Activated CD4-positive, alpha-beta T cell treated with anti-CD3 and anti-CD28 coated beads, Interleukin-2, amount 10 ng/mL, durations not matched to agents 7 days and 5 days (primary cell): ENCODE results near the gene ALOX5. TPM values are rescaled to one million over a fixed set of nuclear protein-coding genes. Genes with fewer than 3 reads are reported as not detected.
"Not testable (repeated sequence)": the region's sequence is repeated elsewhere in the genome, so short reads cannot be mapped to it uniquely, and the experiment has no call there.

ENCODE experiments used
- CTCF ChIA-PET: fragments of 350-600 bp; sonication (Branson Sonifier 250); formaldehyde crosslinking; loops from one replicate; lab custom pipeline; 2021; ENCODE audit warnings: antibody characterized with exemption; lab: Charles Lee
- POLR2A ChIA-PET: fragments of 350-600 bp; sonication (Branson Sonifier 250); formaldehyde crosslinking; loops from one replicate; lab custom pipeline; 2021; ENCODE audit warnings: antibody characterized with exemption; lab: Charles Lee
- DNase-seq: peaks from one replicate; pipeline ENCODE4 v3.0.0-alpha.2; 2020
- H3K27ac Mint-ChIP-seq: one replicate; pipeline ENCODE4 v1.8.0; 2021; ENCODE audit warnings: mild to moderate bottlenecking, moderate library complexity, mixed read lengths
- H3K27me3 Mint-ChIP-seq: one replicate; pipeline ENCODE4 v1.8.0; 2021; ENCODE audit warnings: mixed read lengths
- H3K36me3 Mint-ChIP-seq: one replicate; pipeline ENCODE4 v1.8.0; 2021; ENCODE audit warnings: low read depth, mixed read lengths
- H3K4me1 Mint-ChIP-seq: one replicate; pipeline ENCODE4 v1.8.0; 2021; ENCODE audit warnings: mixed read lengths
- H3K4me3 Mint-ChIP-seq: one replicate; pipeline ENCODE4 v1.8.0; 2021; ENCODE audit warnings: mild to moderate bottlenecking, moderate library complexity, mixed read lengths
- H3K9me3 Mint-ChIP-seq: one replicate; pipeline ENCODE4 v1.8.0; 2021; ENCODE audit warnings: mixed read lengths
- total RNA-seq, 2 experiments: library from RNA; stranded (reverse); gene quantifications; one replicate each; pipeline ENCODE4 v1.2.3, GENCODE V29; 2021

ALOX5 gene
- total RNA-seq, 2 experiments from 2014 or later = 6.7 to 9.0 TPM

DNA sequence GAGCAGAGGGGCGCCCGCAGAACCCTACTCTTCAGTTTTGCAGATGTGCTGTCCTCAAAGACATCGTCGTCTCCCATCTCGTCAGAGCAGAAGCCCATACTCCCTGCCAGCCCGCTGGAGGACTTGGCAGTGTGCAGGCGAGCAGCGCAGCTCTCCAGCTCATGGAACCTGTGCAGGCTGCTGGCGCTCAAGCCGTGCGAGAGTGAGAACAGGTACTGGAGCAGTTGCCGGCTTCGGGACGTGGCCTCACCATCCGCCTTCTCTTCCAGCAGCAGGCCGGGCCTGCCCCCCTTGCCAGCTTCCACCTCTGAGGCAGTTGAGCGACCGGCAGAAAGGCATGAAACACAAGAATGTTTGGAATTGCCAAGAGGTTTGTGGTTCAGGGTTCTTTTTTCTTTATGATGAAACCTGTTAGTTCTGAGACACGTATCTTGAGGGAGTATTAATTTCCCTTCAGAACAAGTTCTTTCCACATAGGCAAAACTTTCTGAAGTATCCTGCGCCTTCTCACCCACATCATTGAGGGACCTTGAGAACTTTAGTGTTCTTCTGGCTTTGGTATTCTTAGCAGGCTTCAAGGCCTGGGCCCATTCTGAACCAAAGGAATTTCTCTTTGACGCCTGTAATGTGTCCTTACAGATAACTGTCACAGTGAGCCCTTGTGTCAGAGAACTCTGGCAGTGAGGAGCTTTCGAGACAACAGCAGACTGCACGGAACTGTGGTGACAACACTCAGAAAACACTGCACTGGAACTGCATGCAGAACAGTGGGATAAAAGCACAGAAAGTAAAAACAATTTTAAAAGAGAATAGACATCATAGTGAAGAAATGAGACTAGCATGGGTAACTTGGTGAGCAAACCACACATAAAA, 89.5 kb downstream of the ALOX5 start:
- ChIA-PET CTCF (no interaction called here), POLR2A (no interaction called here)
- H3K4me3 Mint-ChIP-seq = no peak overlapping the region
- H3K27ac Mint-ChIP-seq = no peak overlapping the region
- no peaks in the 10 kb centered on the region for H3K9me3 Mint-ChIP-seq
- H3K36me3 Mint-ChIP-seq = peaks cover 13% of the 10 kb centered on the region
- no peak for DNase-seq
- peaks cover 43% of the 10 kb centered on the region for H3K4me1 Mint-ChIP-seq
- H3K27me3 Mint-ChIP-seq = no peaks in the 10 kb centered on the region

DNA sequence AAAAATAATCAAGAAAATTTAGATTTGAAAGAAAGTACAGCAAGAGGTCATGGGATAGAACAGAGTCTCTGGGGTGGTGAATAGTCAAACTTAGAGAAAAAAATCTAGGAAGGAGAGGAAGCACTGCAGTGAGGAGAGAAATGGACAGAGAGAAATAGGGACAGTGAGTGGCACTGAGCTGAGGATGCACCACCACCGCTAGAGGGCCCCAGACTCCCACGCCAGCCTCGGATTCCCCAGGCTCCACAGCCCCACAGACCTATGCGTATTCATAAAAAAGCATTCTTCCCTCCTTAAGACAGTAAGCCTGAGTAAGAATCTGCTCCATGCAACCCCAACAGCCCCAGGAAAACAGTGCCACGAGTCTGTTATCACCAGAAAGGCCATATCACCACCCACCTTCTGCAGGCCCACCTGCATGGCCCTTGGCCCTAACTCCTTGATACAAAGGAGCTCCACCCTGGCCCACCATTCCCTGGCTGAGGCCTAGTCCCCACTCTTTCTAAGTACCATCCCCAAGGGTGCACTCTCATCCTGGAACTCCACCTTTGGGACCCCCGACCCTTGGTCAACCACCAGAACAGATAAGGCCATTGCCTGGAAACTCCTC, 91.0 kb downstream of the ALOX5 start:
- H3K27me3 Mint-ChIP-seq = no peaks in the 10 kb centered on the region
- H3K9me3 Mint-ChIP-seq = no peaks in the 10 kb centered on the region
- ChIA-PET CTCF (interaction anchor here (0.6 to 2.1 kb wide), 14 partner anchors 9 to 557 kb away, joined by 3 to 12 read pairs (median 4); partner anchors contain the start of gene ZFAND4), POLR2A (interaction anchor here (0.6 kb wide), 1 partner anchor 131 kb away, joined by 3 read pairs; no protein-coding TSS in a partner anchor)
- peak overlapping the region; percentile 39 for H3K27ac Mint-ChIP-seq
- no peak overlapping the region for H3K4me3 Mint-ChIP-seq
- DNase-seq = peak; percentile 82
- peaks cover 52% of the 10 kb centered on the region for H3K4me1 Mint-ChIP-seq
- peaks cover 5% of the 10 kb centered on the region for H3K36me3 Mint-ChIP-seq

DNA sequence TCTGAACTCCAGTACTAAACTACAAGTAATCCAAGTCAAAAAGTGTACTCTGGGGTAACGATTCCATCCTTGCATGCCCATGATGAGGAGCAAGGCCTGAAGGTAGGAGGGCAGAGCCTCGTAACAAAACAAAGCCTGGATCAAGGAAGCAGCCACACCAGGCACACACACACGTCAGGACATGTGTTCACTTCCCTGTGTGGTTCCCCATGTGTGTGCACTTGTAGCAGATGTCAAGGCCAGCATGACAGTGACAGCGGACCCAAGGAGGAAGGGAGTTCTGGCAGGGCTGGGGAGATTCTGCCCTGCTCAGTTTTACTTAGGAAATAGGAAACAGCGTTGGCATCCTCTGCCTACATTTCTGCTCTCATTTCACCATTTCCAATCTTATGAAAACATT, 92.8 kb downstream of the ALOX5 start:
- peaks cover 46% of the 10 kb centered on the region for H3K4me1 Mint-ChIP-seq
- no peak overlapping the region for H3K4me3 Mint-ChIP-seq
- DNase-seq = no peak
- H3K9me3 Mint-ChIP-seq = no peaks in the 10 kb centered on the region
- peaks cover 3% of the 10 kb centered on the region for H3K36me3 Mint-ChIP-seq
- H3K27me3 Mint-ChIP-seq = no peaks in the 10 kb centered on the region
- H3K27ac Mint-ChIP-seq = no peak overlapping the region
- POLR2A ChIA-PET = no interaction called here
- CTCF ChIA-PET = no interaction called here

DNA sequence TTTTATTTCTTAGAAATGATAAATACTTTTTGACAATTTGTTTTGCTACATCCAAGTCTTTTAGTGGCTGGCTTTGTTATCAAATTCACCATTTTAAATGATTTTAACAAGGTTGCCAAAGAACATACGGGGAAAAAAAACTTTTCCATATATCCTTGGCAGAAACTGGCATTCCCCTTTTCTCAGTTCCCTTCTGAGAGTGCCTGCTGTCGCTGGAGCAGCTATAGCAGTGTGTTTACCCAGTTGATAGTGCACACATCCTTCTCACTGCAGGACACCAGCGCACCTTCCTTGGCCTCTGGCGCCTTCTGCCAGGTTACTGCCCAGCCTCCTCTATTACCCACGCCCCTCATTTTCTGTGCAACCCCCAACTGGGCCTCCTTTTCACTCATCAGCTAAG, 94.1 kb downstream of the ALOX5 start:
- ChIA-PET CTCF (no interaction called here), POLR2A (no interaction called here)
- Mint-ChIP-seq H3K27ac (no peak overlapping the region), H3K27me3 (no peaks in the 10 kb centered on the region), H3K4me3 (no peak overlapping the region), H3K36me3 (no peaks in the 10 kb centered on the region), H3K4me1 (peaks cover 38% of the 10 kb centered on the region), H3K9me3 (no peaks in the 10 kb centered on the region)
- DNase-seq = no peak

DNA sequence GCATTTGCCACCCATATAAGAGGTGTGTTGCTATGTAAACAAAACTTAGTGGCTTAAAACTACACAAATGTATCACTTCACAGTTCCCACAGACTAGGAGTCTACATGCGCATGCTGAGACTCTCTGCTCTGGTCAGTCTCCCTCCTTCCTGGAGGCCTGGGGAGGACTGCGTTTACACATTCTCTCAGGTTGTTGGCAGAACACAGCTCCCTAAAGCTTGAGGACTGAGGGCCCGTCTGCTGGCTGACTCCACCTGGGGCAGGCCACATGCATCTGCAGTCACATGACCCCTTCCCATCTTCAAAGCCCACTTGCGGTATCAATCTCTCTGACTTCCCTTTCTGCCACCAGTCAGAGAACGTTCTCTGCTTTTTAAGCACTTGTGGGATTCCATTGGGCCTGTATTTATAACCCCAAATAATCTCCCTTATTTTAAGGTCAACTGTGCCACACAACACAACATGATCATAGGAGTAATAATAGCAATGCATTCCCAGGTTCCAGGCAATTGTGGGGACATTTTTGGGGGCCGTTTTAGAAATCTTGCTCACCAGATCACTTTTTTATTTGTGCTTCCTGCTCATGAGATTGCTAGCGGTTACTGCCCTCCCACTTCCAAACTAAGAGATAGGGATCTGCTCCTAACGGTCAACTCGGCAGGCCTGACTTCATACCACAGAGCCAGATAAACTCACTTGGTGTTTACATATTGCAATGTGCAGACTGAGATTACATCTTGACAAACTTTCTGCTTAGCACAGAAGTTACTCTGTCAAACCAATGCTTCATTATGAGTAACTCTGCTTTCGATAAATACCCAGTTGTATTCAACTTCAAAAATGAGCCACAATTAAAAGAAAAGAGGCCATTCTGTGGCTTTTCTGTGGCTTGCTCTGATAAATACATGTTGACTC, 96.3 kb downstream of the ALOX5 start:
- peak overlapping the region; percentile 3 for H3K4me3 Mint-ChIP-seq
- no peaks in the 10 kb centered on the region for H3K36me3 Mint-ChIP-seq
- ChIA-PET CTCF (no interaction called here), POLR2A (no interaction called here)
- peak; percentile 73 for DNase-seq
- no peaks in the 10 kb centered on the region for H3K9me3 Mint-ChIP-seq
- H3K4me1 Mint-ChIP-seq = peaks cover 28% of the 10 kb centered on the region
- H3K27ac Mint-ChIP-seq = peak overlapping the region; percentile 78
- no peaks in the 10 kb centered on the region for H3K27me3 Mint-ChIP-seq

DNA sequence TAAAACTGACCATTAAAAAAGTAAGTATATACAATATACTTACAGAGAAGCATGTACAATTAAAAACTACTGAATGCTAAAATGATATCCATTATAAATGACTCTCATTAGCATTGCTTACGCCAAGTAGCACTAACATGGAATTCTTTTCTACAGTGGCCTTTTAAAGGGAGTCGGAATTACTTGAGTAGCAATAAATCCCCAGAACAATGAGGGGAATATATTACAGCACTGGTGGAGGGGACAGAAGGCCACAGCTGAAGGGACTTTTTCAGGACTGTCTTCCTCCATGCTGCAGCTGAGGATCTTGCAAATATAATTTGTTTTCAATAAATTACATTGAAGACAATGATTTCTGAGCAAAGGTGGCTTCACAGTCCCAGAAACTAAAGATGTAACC, 97.0 kb downstream of the ALOX5 start:
- H3K4me1 Mint-ChIP-seq = peaks cover 22% of the 10 kb centered on the region
- H3K9me3 Mint-ChIP-seq = peaks cover 4% of the 10 kb centered on the region
- ChIA-PET CTCF (no interaction called here), POLR2A (no interaction called here)
- H3K36me3 Mint-ChIP-seq = peaks cover 4% of the 10 kb centered on the region
- no peak overlapping the region for H3K4me3 Mint-ChIP-seq
- no peaks in the 10 kb centered on the region for H3K27me3 Mint-ChIP-seq
- peak overlapping the region; percentile 78 for H3K27ac Mint-ChIP-seq
- DNase-seq = no peak

DNA sequence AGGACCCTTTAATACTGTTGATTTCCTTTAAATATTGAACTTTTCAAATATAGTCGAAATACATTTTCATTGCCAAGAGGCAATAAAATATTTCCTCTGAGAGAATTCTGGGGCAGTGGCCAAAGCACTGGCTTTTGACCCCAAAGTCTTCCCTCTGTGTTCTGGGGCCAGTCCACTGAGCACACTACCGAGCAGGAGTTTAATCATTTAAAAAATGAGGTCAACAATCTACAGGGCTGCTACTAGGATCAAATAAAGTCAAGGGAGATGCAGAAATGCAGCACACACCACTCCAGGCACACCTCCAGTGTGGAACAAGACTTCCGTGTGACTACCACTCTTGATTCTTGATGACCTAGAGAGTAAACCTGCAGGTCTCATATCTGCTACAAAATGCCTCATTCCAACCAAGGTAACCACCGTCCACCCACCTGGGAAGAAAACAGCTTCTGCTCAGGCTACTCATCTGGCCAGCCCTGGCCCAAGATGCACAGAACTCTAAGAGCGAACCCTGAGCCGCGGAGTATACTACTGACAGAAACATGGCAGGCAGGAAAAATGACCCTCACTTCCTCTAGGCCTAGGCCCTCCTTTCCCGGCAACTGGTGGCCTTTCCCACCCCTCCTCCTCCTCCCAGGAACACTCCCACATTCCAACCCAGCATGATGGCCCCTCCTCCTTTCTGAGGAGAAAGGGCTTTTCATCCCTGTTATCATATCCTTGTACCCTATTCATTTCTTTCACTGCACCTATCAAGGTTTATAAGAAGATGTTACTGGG, 97.7 kb downstream of the ALOX5 start:
- ChIA-PET POLR2A (no interaction called here), CTCF (interaction anchor here (0.7 kb wide), 1 partner anchor 35 kb away, joined by 3 read pairs; no protein-coding TSS in a partner anchor)
- no peaks in the 10 kb centered on the region for H3K27me3 Mint-ChIP-seq
- H3K27ac Mint-ChIP-seq = no peak overlapping the region
- H3K36me3 Mint-ChIP-seq = peaks cover 6% of the 10 kb centered on the region
- DNase-seq = no peak
- H3K4me1 Mint-ChIP-seq = peaks cover 22% of the 10 kb centered on the region
- H3K4me3 Mint-ChIP-seq = no peak overlapping the region
- H3K9me3 Mint-ChIP-seq = peaks cover 5% of the 10 kb centered on the region

DNA sequence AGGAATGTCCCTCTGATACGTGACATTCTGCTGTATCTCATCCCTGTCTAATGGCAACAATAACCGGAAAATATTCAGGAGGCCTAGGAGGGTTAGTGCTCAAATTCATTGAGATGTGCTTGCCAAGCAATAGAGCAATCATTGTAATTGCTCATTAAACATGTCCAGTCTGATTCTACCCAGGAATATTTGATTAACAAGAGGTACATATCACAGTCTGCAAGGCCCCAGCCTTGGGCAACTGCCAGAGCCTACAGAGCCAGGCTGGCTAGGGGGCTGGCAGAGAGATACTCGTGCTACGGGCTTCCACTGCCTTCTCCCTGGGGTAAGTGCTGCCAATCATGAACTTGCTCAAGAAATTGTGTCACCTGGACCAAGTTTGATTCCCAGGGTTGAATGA, 99.1 kb downstream of the ALOX5 start:
- no peak overlapping the region for H3K27ac Mint-ChIP-seq
- CTCF ChIA-PET = no interaction called here
- POLR2A ChIA-PET = no interaction called here
- no peak for DNase-seq
- H3K9me3 Mint-ChIP-seq = peaks cover 17% of the 10 kb centered on the region
- H3K4me3 Mint-ChIP-seq = no peak overlapping the region
- no peaks in the 10 kb centered on the region for H3K27me3 Mint-ChIP-seq
- H3K4me1 Mint-ChIP-seq = peaks cover 22% of the 10 kb centered on the region
- H3K36me3 Mint-ChIP-seq = peaks cover 15% of the 10 kb centered on the region

DNA sequence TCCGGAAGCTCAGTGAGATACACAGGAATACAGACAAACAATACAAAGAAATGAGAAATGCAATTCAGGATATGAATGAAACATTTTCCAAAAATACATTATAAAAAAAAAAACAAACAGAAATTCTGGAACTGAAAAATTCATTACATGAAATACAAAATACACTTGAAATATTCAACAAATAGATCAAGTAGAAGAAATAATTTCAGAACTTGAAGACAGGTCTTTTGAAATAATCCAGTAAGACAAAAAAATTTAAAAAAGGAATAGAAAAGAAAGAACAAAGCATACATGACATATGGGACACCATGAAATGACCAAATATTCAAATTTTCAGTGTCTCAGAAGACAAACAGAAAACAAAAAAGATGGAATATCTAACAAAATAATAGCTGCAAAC, 102.5 kb downstream of the ALOX5 start:
- Mint-ChIP-seq H3K27ac (no peak overlapping the region), H3K9me3 (peaks cover 25% of the 10 kb centered on the region), H3K4me1 (no peaks in the 10 kb centered on the region), H3K4me3 (no peak overlapping the region), H3K36me3 (peaks cover 24% of the 10 kb centered on the region), H3K27me3 (no peaks in the 10 kb centered on the region)
- no peak for DNase-seq
- ChIA-PET POLR2A (no interaction called here), CTCF (no interaction called here)

DNA sequence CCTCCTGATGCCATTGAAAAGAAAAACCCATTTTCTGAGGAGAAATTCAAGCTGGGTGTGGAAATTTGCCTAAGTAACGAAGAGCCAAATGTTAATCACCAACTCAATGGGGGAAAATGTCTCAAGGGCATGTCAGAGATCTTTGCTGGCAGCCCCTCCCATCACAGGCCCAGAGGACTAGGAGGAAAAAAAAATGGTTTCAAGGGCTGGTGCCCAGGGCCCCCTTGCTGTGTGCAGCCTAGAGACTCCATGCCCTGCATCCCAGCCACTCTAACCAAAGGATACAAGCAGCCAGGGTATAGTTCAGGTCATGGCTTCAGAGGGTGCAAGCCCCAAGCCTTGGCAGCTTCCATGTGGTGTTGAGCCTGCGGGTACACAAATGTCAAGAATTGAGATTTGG, 106.3 kb downstream of the ALOX5 start:
- Mint-ChIP-seq H3K4me1 (no peaks in the 10 kb centered on the region), H3K27ac (no peak overlapping the region), H3K36me3 (peaks cover 31% of the 10 kb centered on the region), H3K4me3 (no peak overlapping the region), H3K9me3 (peaks cover 25% of the 10 kb centered on the region), H3K27me3 (no peaks in the 10 kb centered on the region)
- no peak for DNase-seq
- ChIA-PET POLR2A (no interaction called here), CTCF (no interaction called here)

DNA sequence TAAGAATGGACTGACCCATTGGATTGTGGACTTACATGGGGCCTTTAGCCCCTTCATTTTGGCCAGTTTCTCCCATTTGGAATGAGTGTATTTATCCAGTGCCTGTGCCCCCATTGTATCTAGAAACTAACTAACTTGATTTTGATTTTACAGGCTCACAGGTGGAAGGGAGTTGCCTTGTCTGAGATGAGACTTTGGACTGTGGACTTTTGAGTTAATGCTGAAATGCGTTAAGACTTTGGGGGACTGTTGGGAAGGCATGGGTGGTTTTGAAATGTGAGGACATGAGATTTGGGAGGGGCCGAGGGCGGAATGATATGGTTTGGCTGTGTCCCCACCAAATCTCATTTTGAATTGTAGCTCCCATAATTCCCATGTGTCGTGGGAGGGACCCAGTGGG, 107.1 kb downstream of the ALOX5 start:
- H3K27me3 Mint-ChIP-seq, DNase-seq, CTCF ChIA-PET, H3K4me3 Mint-ChIP-seq, POLR2A ChIA-PET, H3K4me1 Mint-ChIP-seq, H3K27ac Mint-ChIP-seq: not testable (repeated sequence)
- Mint-ChIP-seq H3K36me3 (peaks cover 26% of the 10 kb centered on the region), H3K9me3 (peaks cover 22% of the 10 kb centered on the region)

DNA sequence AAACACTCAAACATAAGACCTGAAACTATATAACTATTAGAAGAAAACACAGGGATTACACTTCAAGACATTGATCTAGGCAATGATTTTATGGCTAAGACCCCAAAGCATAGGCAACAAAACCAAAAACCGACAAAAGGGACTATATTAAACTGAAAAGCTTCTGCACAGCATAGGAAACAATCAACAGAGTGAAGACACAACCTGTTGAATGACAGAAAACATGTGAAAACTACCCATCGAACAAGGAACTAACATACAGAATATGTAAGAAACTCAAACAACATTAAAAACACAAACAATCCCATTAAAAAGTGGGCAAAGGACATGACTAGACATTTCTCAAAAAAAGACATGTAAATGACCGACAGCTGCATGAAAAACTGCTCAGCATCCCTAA, 109.0 kb downstream of the ALOX5 start:
- no peak overlapping the region for H3K4me3 Mint-ChIP-seq
- H3K4me1 Mint-ChIP-seq = no peaks in the 10 kb centered on the region
- no peak for DNase-seq
- no peak overlapping the region for H3K27ac Mint-ChIP-seq
- CTCF ChIA-PET = no interaction called here
- peaks cover 18% of the 10 kb centered on the region for H3K36me3 Mint-ChIP-seq
- POLR2A ChIA-PET = no interaction called here
- H3K9me3 Mint-ChIP-seq = peaks cover 10% of the 10 kb centered on the region
- H3K27me3 Mint-ChIP-seq = no peaks in the 10 kb centered on the region
